Measurements from ENCODE around the gene CHL1.

CHL1 gene

GRCh38 chr3:453106-453505 lies 256.5 kb downstream of the CHL1 start:
- POLR2A ChIA-PET: no interaction called here
- CTCF ChIA-PET: no interaction called here
- no peak for TF ChIP-seq CTCF (IDR thresholded peaks at IDR 0.05; ENCODE audit: insufficient read depth, low read length, missing control alignments)
- no peak for DNase-seq (ENCODE audit: low read depth, low spot score)
- no peak overlapping the region for H3K4me3 ChIP-seq (ENCODE audit: low read depth, low read length)

- no peak for TF ChIP-seq CTCF (IDR thresholded peaks at IDR 0.05; ENCODE audit: insufficient read depth, low read length, missing control alignments)
- CTCF ChIA-PET: no interaction called here
- DNase-seq (ENCODE audit: low read depth, low spot score): no peak
- POLR2A ChIA-PET: no interaction called here
- H3K4me3 ChIP-seq (ENCODE audit: low read depth, low read length): no peak overlapping the region
Observed at GRCh38 chr3:454986-455385, 258.4 kb downstream of the CHL1 start.

GRCh38 chr3:458124-458523 lies 261.6 kb downstream of the CHL1 start:
- CTCF ChIA-PET: no interaction called here
- no peak for DNase-seq (ENCODE audit: low read depth, low spot score)
- H3K4me3 ChIP-seq (ENCODE audit: low read depth, low read length): no peak overlapping the region
- POLR2A ChIA-PET: no interaction called here
- no peak for TF ChIP-seq CTCF (IDR thresholded peaks at IDR 0.05; ENCODE audit: insufficient read depth, low read length, missing control alignments)

GRCh38 chr3:458653-459310 lies 262.2 kb downstream of the CHL1 start:
- POLR2A ChIA-PET: no interaction called here
- no peak for TF ChIP-seq CTCF (IDR thresholded peaks at IDR 0.05; ENCODE audit: insufficient read depth, low read length, missing control alignments)
- H3K4me3 ChIP-seq (ENCODE audit: low read depth, low read length): no peak overlapping the region
- DNase-seq (ENCODE audit: low read depth, low spot score): no peak
- CTCF ChIA-PET: no interaction called here

All from AG04449 (cell line).